HG02981 (cell line): Measurements from ENCODE around the gene GAS2L3.
A peak's percentile ranks its signal among the peaks of the same experiment; 100 is the strongest.
"Not testable (repeated sequence)": the region's sequence is repeated elsewhere in the genome, so short reads cannot be mapped to it uniquely, and the experiment has no call there.

ENCODE experiments used
- ATAC-seq: cut with Tn5 transposase; IDR thresholded peaks from one replicate; pipeline ENCODE4 v1.9.1; 2021; ENCODE audit warnings: mild to moderate bottlenecking, moderate library complexity; ENCODE audit not compliant: unreplicated experiment

The GAS2L3 gene

GRCh38 chr12:100573292-100574186, at the start of gene GAS2L3:
Gene GAS2L3, plus strand, starts transcription at chr12:100573684. Its CDS starts 21,221 bp downstream, at chr12:100594905.
- ATAC-seq: peak; percentile 98

GRCh38 chr12:100528034-100528433, 45.5 kb upstream of the GAS2L3 start:
- ATAC-seq: no peak

- ATAC-seq: no peak
These were observed 44.9 kb upstream of the GAS2L3 start for GRCh38 chr12:100528471-100529127.

GRCh38 chr12:100529756-100530350, 43.6 kb upstream of the GAS2L3 start:
- ATAC-seq: no peak

- ATAC-seq: no peak
These were observed 40.1 kb upstream of the GAS2L3 start for GRCh38 chr12:100533376-100533775.

GRCh38 chr12:100534625-100535227, 38.8 kb upstream of the GAS2L3 start:
- ATAC-seq: no peak

- no peak for ATAC-seq
These were observed 34.3 kb upstream of the GAS2L3 start for GRCh38 chr12:100539202-100539601.

GRCh38 chr12:100544165-100544564, 29.3 kb upstream of the GAS2L3 start:
- ATAC-seq: no peak

GRCh38 chr12:100545092-100545491, 28.4 kb upstream of the GAS2L3 start:
- ATAC-seq: no peak

- no peak for ATAC-seq
These were observed 19.5 kb upstream of the GAS2L3 start for GRCh38 chr12:100553936-100554335.

GRCh38 chr12:100554608-100555077, 18.8 kb upstream of the GAS2L3 start:
- no peak for ATAC-seq

- no peak for ATAC-seq
These were observed 17.8 kb upstream of the GAS2L3 start for GRCh38 chr12:100555722-100556121.

GRCh38 chr12:100557357-100557756, 16.1 kb upstream of the GAS2L3 start:
- no peak for ATAC-seq

- not testable (repeated sequence) for ATAC-seq
These were observed 14.2 kb upstream of the GAS2L3 start for GRCh38 chr12:100559261-100559660.

- no peak for ATAC-seq
These were observed 9.4 kb upstream of the GAS2L3 start for GRCh38 chr12:100564090-100564489.

- no peak for ATAC-seq
These were observed 8.5 kb upstream of the GAS2L3 start for GRCh38 chr12:100564905-100565467.

GRCh38 chr12:100565987-100566545, 7.4 kb upstream of the GAS2L3 start:
- no peak for ATAC-seq

GRCh38 chr12:100566887-100567637, 6.4 kb upstream of the GAS2L3 start:
- peak; percentile 91 for ATAC-seq

GRCh38 chr12:100567945-100568344, 5.5 kb upstream of the GAS2L3 start:
- peak; percentile 28 for ATAC-seq

- ATAC-seq: no peak
These were observed 1.3 kb upstream of the GAS2L3 start for GRCh38 chr12:100572184-100572583.
